ENCODE data around the gene UBQLN1.
"Not testable (repeated sequence)": the region's sequence is repeated elsewhere in the genome, so short reads cannot be mapped to it uniquely, and the experiment has no call there.

The UBQLN1 gene

DNA sequence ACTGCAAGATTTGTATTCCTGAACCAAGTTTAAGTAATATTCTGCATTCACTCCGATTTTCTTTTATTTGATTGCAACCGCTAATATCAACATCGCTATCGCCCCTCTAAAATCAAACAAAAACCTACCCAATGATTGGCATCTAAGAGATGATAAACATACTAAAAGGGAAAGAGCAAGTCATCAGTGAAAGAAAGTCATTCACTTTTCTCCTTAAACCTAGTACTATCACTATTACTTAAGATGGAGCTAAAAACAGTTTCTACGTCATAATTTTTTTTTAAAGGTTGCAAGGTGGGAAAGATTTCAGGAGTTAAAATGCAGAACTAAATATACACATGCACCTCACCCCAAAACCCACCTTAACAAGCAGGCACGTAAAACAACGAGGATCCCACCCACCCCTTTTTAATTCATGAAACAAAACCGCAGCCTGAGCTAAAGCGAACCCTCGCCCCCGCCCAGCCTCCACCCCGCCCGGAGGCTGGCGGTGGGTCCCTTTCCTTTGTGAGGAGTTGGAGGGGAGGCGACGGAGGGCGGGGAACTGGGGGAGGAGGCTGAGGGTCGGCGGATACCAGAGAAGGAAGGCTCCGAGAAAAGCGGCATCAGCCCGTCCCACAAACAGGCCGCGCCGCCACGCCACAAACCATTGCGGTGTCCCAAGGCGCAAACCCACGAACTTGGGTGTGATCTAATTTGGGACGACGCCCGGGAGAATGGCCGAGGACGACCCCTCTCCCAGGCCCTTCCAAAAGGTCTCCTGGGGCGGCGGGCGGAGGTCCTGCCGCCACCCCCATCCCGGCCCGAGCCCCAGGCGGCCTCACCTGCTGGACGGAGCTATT lies 861 bp downstream of the UBQLN1 start:
- Histone ChIP-seq H3K36me3 (ENCODE audit: insufficient read depth, insufficient read length, low read length) (peaks cover 17% of the 10 kb centered on the region), H3K4me1 (ENCODE audit: insufficient read depth, insufficient read length) (no peaks in the 10 kb centered on the region), H3K4me3 (ENCODE audit: insufficient read length, low read depth) (peak overlapping the region; percentile 98), H3K27me3 (ENCODE audit: insufficient read depth, insufficient read length) (no peaks in the 10 kb centered on the region), H3K9ac (ENCODE audit: insufficient read length, low read depth) (peak overlapping the region; percentile 99), H3K9me3 (ENCODE audit: insufficient read depth, low read length) (no peaks in the 10 kb centered on the region)
- TF ChIP-seq ZNF274 (IDR thresholded peaks at IDR 0.05; ENCODE audit: low read depth, low read length) (no peak), YY1 (IDR thresholded peaks at IDR 0.05; ENCODE audit: insufficient read depth, insufficient read length) (no peak), SUZ12 (IDR thresholded peaks at IDR 0.05; ENCODE audit: extremely low read depth, insufficient read depth, insufficient read length) (no peak)
- peak; percentile 59 for DNase-seq (ENCODE audit: low read depth, low spot score)

DNA sequence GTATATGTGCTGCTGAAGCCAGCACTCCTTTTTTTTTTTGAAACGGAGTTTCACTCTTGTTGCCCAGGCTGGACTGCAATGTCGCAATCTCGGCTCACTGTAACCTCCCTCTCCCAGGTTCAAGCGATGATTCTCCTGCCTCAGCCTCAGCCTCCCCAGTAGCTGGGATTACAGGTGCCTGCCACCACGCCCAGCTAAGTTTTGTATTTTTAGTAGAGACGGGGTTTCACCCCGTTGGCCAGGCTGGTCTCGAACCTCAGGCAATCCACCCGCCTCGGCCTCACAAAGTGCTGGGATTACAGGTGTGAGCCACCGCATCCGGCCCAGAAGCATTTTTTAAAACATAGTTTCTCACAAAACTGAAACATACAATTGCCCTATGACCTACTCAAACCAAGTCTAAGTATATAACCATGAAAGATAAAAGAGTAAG lies 2.5 kb downstream of the UBQLN1 start:
- not testable (repeated sequence) for H3K4me3 ChIP-seq (ENCODE audit: insufficient read length, low read depth); DNase-seq (ENCODE audit: low read depth, low spot score); H3K27me3 ChIP-seq (ENCODE audit: insufficient read depth, insufficient read length); H3K9me3 ChIP-seq (ENCODE audit: insufficient read depth, low read length); H3K4me1 ChIP-seq (ENCODE audit: insufficient read depth, insufficient read length); H3K9ac ChIP-seq (ENCODE audit: insufficient read length, low read depth)
- peaks cover 19% of the 10 kb centered on the region for H3K36me3 ChIP-seq (ENCODE audit: insufficient read depth, insufficient read length, low read length)

DNA sequence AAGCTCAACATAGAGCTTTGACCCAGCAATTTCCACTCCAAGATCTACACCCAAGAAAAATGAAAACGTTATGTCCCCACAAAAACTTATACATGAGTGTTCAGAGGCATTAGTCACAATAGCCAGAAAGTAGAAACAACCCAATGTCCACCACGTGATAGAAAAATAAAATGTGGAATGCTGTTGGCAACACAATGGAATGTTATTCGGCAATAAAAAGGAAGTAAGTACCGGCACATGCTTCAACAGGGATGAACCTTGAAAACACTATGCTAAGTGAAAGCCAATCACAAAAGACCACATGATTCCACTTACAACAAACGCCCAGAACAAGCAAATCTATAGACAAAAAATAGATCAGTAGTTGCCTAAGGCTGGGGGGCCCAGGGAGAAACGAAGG lies 6.0 kb downstream of the UBQLN1 start:
- Histone ChIP-seq H3K9ac (ENCODE audit: insufficient read length, low read depth) (no peak overlapping the region), H3K4me1 (ENCODE audit: insufficient read depth, insufficient read length) (no peaks in the 10 kb centered on the region), H3K36me3 (ENCODE audit: insufficient read depth, insufficient read length, low read length) (peaks cover 31% of the 10 kb centered on the region), H3K27me3 (ENCODE audit: insufficient read depth, insufficient read length) (no peaks in the 10 kb centered on the region), H3K4me3 (ENCODE audit: insufficient read length, low read depth) (no peak overlapping the region), H3K9me3 (ENCODE audit: insufficient read depth, low read length) (no peaks in the 10 kb centered on the region)
- DNase-seq (ENCODE audit: low read depth, low spot score): no peak
- TF ChIP-seq YY1 (IDR thresholded peaks at IDR 0.05; ENCODE audit: insufficient read depth, insufficient read length) (no peak), ZNF274 (IDR thresholded peaks at IDR 0.05; ENCODE audit: low read depth, low read length) (no peak), SUZ12 (IDR thresholded peaks at IDR 0.05; ENCODE audit: extremely low read depth, insufficient read depth, insufficient read length) (no peak)

DNA sequence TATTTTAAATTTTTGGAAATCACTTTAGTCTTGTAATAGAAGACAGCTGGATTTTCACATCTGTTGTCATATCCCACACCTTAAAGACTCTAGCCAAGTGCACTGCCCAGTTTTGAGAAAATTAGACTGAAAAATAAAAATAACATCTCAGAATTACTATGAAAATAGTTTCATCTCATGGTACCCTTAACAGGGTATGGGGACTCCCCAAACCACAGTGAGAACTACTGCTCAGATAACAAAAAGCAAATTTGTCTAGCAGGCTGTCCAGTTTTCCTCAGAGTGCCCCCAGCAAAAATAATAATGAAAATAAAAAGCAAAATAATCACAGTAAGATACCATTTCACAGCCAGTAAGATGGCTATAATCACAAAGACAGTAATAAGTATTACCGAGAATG lies 6.5 kb downstream of the UBQLN1 start:
- Histone ChIP-seq H3K27me3 (ENCODE audit: insufficient read depth, insufficient read length) (no peaks in the 10 kb centered on the region), H3K9me3 (ENCODE audit: insufficient read depth, low read length) (no peaks in the 10 kb centered on the region), H3K9ac (ENCODE audit: insufficient read length, low read depth) (no peak overlapping the region), H3K4me1 (ENCODE audit: insufficient read depth, insufficient read length) (no peaks in the 10 kb centered on the region), H3K36me3 (ENCODE audit: insufficient read depth, insufficient read length, low read length) (peaks cover 31% of the 10 kb centered on the region), H3K4me3 (ENCODE audit: insufficient read length, low read depth) (no peak overlapping the region)
- no peak for DNase-seq (ENCODE audit: low read depth, low spot score)
- TF ChIP-seq ZNF274 (IDR thresholded peaks at IDR 0.05; ENCODE audit: low read depth, low read length): no peak
- no peak for TF ChIP-seq SUZ12 (IDR thresholded peaks at IDR 0.05; ENCODE audit: extremely low read depth, insufficient read depth, insufficient read length)
- no peak for TF ChIP-seq YY1 (IDR thresholded peaks at IDR 0.05; ENCODE audit: insufficient read depth, insufficient read length)

GRCh38 chr9:83699615-83700014 lies 8.1 kb downstream of the UBQLN1 start:
- Histone ChIP-seq H3K36me3 (ENCODE audit: insufficient read depth, insufficient read length, low read length) (peaks cover 22% of the 10 kb centered on the region), H3K4me1 (ENCODE audit: insufficient read depth, insufficient read length) (no peaks in the 10 kb centered on the region), H3K4me3 (ENCODE audit: insufficient read length, low read depth) (no peak overlapping the region)

GRCh38 chr9:83698976-83699585 lies 8.7 kb downstream of the UBQLN1 start:
- H3K4me3 ChIP-seq (ENCODE audit: insufficient read length, low read depth): no peak overlapping the region
- H3K4me1 ChIP-seq (ENCODE audit: insufficient read depth, insufficient read length): no peaks in the 10 kb centered on the region
- H3K36me3 ChIP-seq (ENCODE audit: insufficient read depth, insufficient read length, low read length): peaks cover 20% of the 10 kb centered on the region
- no peak for DNase-seq (ENCODE audit: low read depth, low spot score)
- H3K9me3 ChIP-seq (ENCODE audit: insufficient read depth, low read length): no peaks in the 10 kb centered on the region
- H3K9ac ChIP-seq (ENCODE audit: insufficient read length, low read depth): no peak overlapping the region
- TF ChIP-seq ZNF274 (IDR thresholded peaks at IDR 0.05; ENCODE audit: low read depth, low read length) (no peak), YY1 (IDR thresholded peaks at IDR 0.05; ENCODE audit: insufficient read depth, insufficient read length) (no peak), SUZ12 (IDR thresholded peaks at IDR 0.05; ENCODE audit: extremely low read depth, insufficient read depth, insufficient read length) (no peak)
- H3K27me3 ChIP-seq (ENCODE audit: insufficient read depth, insufficient read length): no peaks in the 10 kb centered on the region

More at GRCh38 chr9:83699615-83700014, 8.1 kb downstream of the UBQLN1 start:
- TF ChIP-seq SUZ12 (IDR thresholded peaks at IDR 0.05; ENCODE audit: extremely low read depth, insufficient read depth, insufficient read length) (no peak), YY1 (IDR thresholded peaks at IDR 0.05; ENCODE audit: insufficient read depth, insufficient read length) (no peak), ZNF274 (IDR thresholded peaks at IDR 0.05; ENCODE audit: low read depth, low read length) (no peak)
- Histone ChIP-seq H3K9me3 (ENCODE audit: insufficient read depth, low read length) (no peaks in the 10 kb centered on the region), H3K9ac (ENCODE audit: insufficient read length, low read depth) (no peak overlapping the region), H3K27me3 (ENCODE audit: insufficient read depth, insufficient read length) (no peaks in the 10 kb centered on the region)
- no peak for DNase-seq (ENCODE audit: low read depth, low spot score)

DNA sequence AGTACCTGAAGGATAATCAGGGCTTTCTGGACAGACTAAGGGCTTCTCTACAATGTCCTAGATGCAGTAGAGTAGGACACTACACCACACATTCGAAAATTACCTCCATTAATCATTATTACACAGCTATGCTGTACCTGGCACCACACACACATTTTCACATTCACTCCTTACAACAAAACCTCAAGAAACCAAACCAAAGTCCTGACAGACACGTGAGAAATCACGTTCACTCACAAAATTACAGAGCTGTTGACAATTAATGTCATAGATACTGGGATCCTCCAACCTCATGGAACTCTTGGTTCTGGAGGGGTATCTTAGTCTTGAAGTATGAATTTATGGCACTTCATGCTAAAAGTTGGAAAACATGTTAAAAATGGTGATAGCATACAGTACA lies 16.3 kb downstream of the UBQLN1 start:
- Histone ChIP-seq H3K27me3 (ENCODE audit: insufficient read depth, insufficient read length) (no peaks in the 10 kb centered on the region), H3K9ac (ENCODE audit: insufficient read length, low read depth) (no peak overlapping the region), H3K36me3 (ENCODE audit: insufficient read depth, insufficient read length, low read length) (no peaks in the 10 kb centered on the region), H3K4me1 (ENCODE audit: insufficient read depth, insufficient read length) (no peaks in the 10 kb centered on the region), H3K9me3 (ENCODE audit: insufficient read depth, low read length) (no peaks in the 10 kb centered on the region), H3K4me3 (ENCODE audit: insufficient read length, low read depth) (no peak overlapping the region)
- no peak for DNase-seq (ENCODE audit: low read depth, low spot score)
- TF ChIP-seq SUZ12 (IDR thresholded peaks at IDR 0.05; ENCODE audit: extremely low read depth, insufficient read depth, insufficient read length) (no peak), YY1 (IDR thresholded peaks at IDR 0.05; ENCODE audit: insufficient read depth, insufficient read length) (no peak), ZNF274 (IDR thresholded peaks at IDR 0.05; ENCODE audit: low read depth, low read length) (no peak)

Measured in NT2/D1 (cell line).